ENCODE data around the gene FXYD2. TPM values are rescaled to one million over a fixed set of nuclear protein-coding genes. Genes with fewer than 3 reads are reported as not detected.

The FXYD2 gene
- total and polyA plus RNA-seq, 2 donors (not counting 3 experiments of a cell fraction or from before 2014, with no cell fraction given), result 0.99 to 1.8 TPM

- no peaks in the 10 kb centered on the region for H4K20me1 ChIP-seq (replicated peaks; ENCODE audit: control insufficient read depth, extremely low read depth, insufficient read depth, low read length)
- intact Hi-C loops (cut with micrococcal nuclease), result no loop called here
- no peaks in the 10 kb centered on the region for H3K9me3 ChIP-seq (replicated peaks; ENCODE audit: control insufficient read depth, insufficient read depth, low read length)
- TF ChIP-seq MYC (IDR thresholded peaks at IDR 0.05; ENCODE audit: low read depth, low read length) (no peak), MAX (IDR thresholded peaks at IDR 0.05; ENCODE audit: insufficient read depth, insufficient read length) (no peak), GATA2 (IDR thresholded peaks at IDR 0.05; ENCODE audit: insufficient read depth, insufficient read length, low read depth, low read length) (no peak), CTCF (IDR thresholded peaks at IDR 0.05; ENCODE audit: extremely low read depth in 1 of 2, insufficient read depth in 1 of 2, low read depth in 1 of 2, low read length in 2 of 2) (no peak)
- no peak overlapping the region for H3K27ac ChIP-seq (ENCODE audit: insufficient read depth, low read depth, low read length)
- H3K4me1 ChIP-seq (ENCODE audit: control insufficient read depth, extremely low read depth, insufficient read depth, low read length), result no peaks in the 10 kb centered on the region
- H3K9ac ChIP-seq (replicated peaks; ENCODE audit: extremely low read depth, insufficient read depth, low read length), result no peak overlapping the region
- H3K79me2 ChIP-seq (ENCODE audit: control insufficient read depth, insufficient read depth, low read length), result no peaks in the 10 kb centered on the region
- no peak overlapping the region for H3K4me3 ChIP-seq (replicated peaks in 1 of 3; ENCODE audit: insufficient read depth in 1 of 3, low read depth in 1 of 3, low read length in 3 of 3)
- BruUV-seq (replicated peaks), result no TSS peak
- CTCF ChIA-PET, result no interaction called here
- H3K9me1 ChIP-seq (replicated peaks; ENCODE audit: control insufficient read depth, extremely low read depth, insufficient read depth, low read length), result no peaks in the 10 kb centered on the region
- no peak overlapping the region for H2AFZ ChIP-seq (ENCODE audit: low read depth, low read length)
- dilution Hi-C loops (cut with MboI; ENCODE audit: extremely low pct_ligation_motif_present, low sequenced_read_pairs), result no loop called here
- POLR2A ChIA-PET, result no interaction called here
- no peaks in the 10 kb centered on the region for H3K36me3 ChIP-seq (ENCODE audit: control insufficient read depth in 2 of 2, extremely low read depth in 1 of 2, insufficient read depth in 2 of 2, low read length in 2 of 2)
- peaks cover 3 to 6% of the 10 kb centered on the region in 2 experiments for H3K27me3 ChIP-seq (ENCODE audit: control insufficient read depth in 2 of 2, insufficient read depth in 2 of 2, low read length in 2 of 2)
- DNase-seq (ENCODE audit: low read depth, low spot score) (no peak), FAIRE-seq (no peak)
- H3K4me2 ChIP-seq (ENCODE audit: insufficient read depth, low read length), result no peak overlapping the region
These were observed 35.3 kb downstream of the FXYD2 start for GRCh38 chr11:117789241-117789640.

- ChIA-PET POLR2A (no interaction called here), CTCF (interaction anchor here (0.9 kb wide), 1 partner anchor 21 kb away, joined by 3 read pairs; no protein-coding TSS in a partner anchor)
- intact Hi-C loops (cut with micrococcal nuclease), result no loop called here
- Histone ChIP-seq H3K4me2 (ENCODE audit: insufficient read depth, low read length) (no peak overlapping the region), H3K9me3 (replicated peaks; ENCODE audit: control insufficient read depth, insufficient read depth, low read length) (no peaks in the 10 kb centered on the region), H3K79me2 (ENCODE audit: control insufficient read depth, insufficient read depth, low read length) (no peaks in the 10 kb centered on the region), H3K36me3 (ENCODE audit: control insufficient read depth in 2 of 2, extremely low read depth in 1 of 2, insufficient read depth in 2 of 2, low read length in 2 of 2) (no peaks in the 10 kb centered on the region), H3K9ac (replicated peaks; ENCODE audit: extremely low read depth, insufficient read depth, low read length) (no peak overlapping the region), H4K20me1 (replicated peaks; ENCODE audit: control insufficient read depth, extremely low read depth, insufficient read depth, low read length) (no peaks in the 10 kb centered on the region), H3K4me1 (ENCODE audit: control insufficient read depth, extremely low read depth, insufficient read depth, low read length) (no peaks in the 10 kb centered on the region), H3K27ac (ENCODE audit: insufficient read depth, low read depth, low read length) (no peak overlapping the region), H3K4me3 (replicated peaks in 1 of 3; ENCODE audit: insufficient read depth in 1 of 3, low read depth in 1 of 3, low read length in 3 of 3) (no peak overlapping the region), H3K9me1 (replicated peaks; ENCODE audit: control insufficient read depth, extremely low read depth, insufficient read depth, low read length) (no peaks in the 10 kb centered on the region), H3K27me3 (ENCODE audit: control insufficient read depth in 2 of 2, insufficient read depth in 2 of 2, low read length in 2 of 2) (peaks cover 0 to 5% of the 10 kb centered on the region in 2 experiments), H2AFZ (ENCODE audit: low read depth, low read length) (no peak overlapping the region)
- dilution Hi-C loops (cut with MboI; ENCODE audit: extremely low pct_ligation_motif_present, low sequenced_read_pairs), result no loop called here
- no TSS peak for BruUV-seq (replicated peaks)
- FAIRE-seq (no peak), DNase-seq (ENCODE audit: low read depth, low spot score) (no peak)
- TF ChIP-seq GATA2 (IDR thresholded peaks at IDR 0.05; ENCODE audit: insufficient read depth, insufficient read length, low read depth, low read length) (no peak), POLR2A (IDR thresholded peaks at IDR 0.05; ENCODE audit: low read depth, low read length) (no peak), MAX (IDR thresholded peaks at IDR 0.05; ENCODE audit: insufficient read depth, insufficient read length) (no peak), JUN (IDR thresholded peaks at IDR 0.05; ENCODE audit: borderline replicate concordance, insufficient read depth, insufficient read length, low read depth) (no peak), FOS (IDR thresholded peaks at IDR 0.05; ENCODE audit: borderline replicate concordance, insufficient read depth, low read length) (no peak), EZH2 (IDR thresholded peaks at IDR 0.05; ENCODE audit: borderline replicate concordance, low read depth, low read length, severe bottlenecking) (no peak), POLR2AphosphoS5 (IDR thresholded peaks at IDR 0.05; ENCODE audit: insufficient read depth, low read depth, low read length) (no peak), CTCF (IDR thresholded peaks at IDR 0.05; ENCODE audit: extremely low read depth in 1 of 2, insufficient read depth in 1 of 2, low read depth in 1 of 2, low read length in 2 of 2) (no peak), MYC (IDR thresholded peaks at IDR 0.05; ENCODE audit: low read depth, low read length) (no peak)
These were observed 38.2 kb downstream of the FXYD2 start for GRCh38 chr11:117786135-117786870.

Data from endothelial cell of umbilical vein (primary cell).